Measurements from ENCODE around the gene RAB4B. TPM values are rescaled to one million over a fixed set of nuclear protein-coding genes. Genes with fewer than 3 reads are reported as not detected.
"Not testable (repeated sequence)": the region's sequence is repeated elsewhere in the genome, so short reads cannot be mapped to it uniquely, and the experiment has no call there.

RAB4B gene
- total RNA-seq, 1 donor from 2014 or later: 43.2 TPM

DNA sequence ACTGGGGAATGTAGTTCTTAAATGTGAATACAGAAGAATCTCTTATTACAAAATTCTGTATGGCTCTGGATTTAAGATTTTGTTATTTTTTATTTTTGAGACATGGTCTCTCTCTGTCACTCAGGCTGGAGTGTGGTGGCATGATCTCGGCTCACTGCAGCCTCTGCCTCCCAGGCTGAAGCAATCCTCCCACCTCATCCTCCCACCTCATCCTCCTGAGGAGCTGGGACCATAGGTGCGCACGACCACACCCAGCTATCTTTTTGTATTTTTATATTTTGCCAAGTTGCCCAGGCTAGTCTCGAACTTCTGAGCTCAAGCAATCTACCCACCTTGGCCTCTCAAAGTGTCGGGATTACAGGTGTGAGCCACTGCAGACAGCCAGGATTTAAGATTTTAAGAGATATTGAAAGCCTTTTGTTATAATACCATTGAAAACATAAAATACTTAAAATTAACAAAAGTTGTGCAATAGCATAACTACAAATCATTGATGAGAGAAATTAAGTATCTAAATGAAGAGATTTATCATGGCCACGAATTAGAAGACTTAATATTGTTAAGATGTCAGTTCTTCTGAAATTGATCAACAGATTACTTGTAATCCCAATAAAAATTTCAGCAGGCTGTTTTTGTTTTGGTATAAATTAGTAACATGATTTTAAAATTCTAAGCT is 58.8 kb downstream of the RAB4B start:
- peaks cover 4% of the 10 kb centered on the region for H3K27me3 Mint-ChIP-seq (ENCODE audit: unreplicated experiment)
- DNase-seq: no peak
- no peaks in the 10 kb centered on the region for H3K9me3 Mint-ChIP-seq (ENCODE audit: unreplicated experiment)
- no peaks in the 10 kb centered on the region for H3K4me1 Mint-ChIP-seq (ENCODE audit: low read depth, unreplicated experiment)
- H3K36me3 Mint-ChIP-seq (ENCODE audit: unreplicated experiment): no peaks in the 10 kb centered on the region
- TF ChIP-seq, protein P1, sequence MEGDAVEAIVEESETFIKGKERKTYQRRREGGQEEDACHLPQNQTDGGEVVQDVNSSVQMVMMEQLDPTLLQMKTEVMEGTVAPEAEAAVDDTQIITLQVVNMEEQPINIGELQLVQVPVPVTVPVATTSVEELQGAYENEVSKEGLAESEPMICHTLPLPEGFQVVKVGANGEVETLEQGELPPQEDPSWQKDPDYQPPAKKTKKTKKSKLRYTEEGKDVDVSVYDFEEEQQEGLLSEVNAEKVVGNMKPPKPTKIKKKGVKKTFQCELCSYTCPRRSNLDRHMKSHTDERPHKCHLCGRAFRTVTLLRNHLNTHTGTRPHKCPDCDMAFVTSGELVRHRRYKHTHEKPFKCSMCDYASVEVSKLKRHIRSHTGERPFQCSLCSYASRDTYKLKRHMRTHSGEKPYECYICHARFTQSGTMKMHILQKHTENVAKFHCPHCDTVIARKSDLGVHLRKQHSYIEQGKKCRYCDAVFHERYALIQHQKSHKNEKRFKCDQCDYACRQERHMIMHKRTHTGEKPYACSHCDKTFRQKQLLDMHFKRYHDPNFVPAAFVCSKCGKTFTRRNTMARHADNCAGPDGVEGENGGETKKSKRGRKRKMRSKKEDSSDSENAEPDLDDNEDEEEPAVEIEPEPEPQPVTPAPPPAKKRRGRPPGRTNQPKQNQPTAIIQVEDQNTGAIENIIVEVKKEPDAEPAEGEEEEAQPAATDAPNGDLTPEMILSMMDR (IDR thresholded peaks at IDR 0.05; ENCODE audit: partially characterized antibody, unreplicated experiment): no peak
- no peak overlapping the region for H3K27ac Mint-ChIP-seq (ENCODE audit: unreplicated experiment)
- no peak overlapping the region for H3K4me3 Mint-ChIP-seq (ENCODE audit: unreplicated experiment)

DNA sequence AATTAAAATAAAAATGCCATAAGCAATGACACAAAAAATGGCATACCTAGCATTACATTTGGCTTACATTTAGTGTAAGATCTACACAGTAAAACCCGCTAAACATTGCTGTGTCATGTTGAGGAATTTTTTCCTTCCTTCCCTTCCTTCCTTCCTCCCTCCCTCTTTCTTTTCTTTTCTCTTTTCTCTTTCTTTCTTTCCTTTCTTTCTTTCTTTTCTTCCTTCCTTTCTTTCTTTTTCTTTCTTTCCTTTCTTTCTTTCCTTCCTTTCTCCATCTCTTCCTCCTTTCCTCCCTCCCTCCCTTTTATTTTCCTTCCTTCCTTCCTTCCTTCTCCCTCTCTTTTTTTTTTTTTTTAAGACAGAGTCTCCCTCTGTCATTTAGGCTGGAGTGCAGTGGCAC is 60.4 kb downstream of the RAB4B start:
- H3K9me3 Mint-ChIP-seq (ENCODE audit: unreplicated experiment); H3K4me1 Mint-ChIP-seq (ENCODE audit: low read depth, unreplicated experiment); H3K36me3 Mint-ChIP-seq (ENCODE audit: unreplicated experiment); H3K4me3 Mint-ChIP-seq (ENCODE audit: unreplicated experiment); DNase-seq; H3K27me3 Mint-ChIP-seq (ENCODE audit: unreplicated experiment); H3K27ac Mint-ChIP-seq (ENCODE audit: unreplicated experiment): not testable (repeated sequence)

DNA sequence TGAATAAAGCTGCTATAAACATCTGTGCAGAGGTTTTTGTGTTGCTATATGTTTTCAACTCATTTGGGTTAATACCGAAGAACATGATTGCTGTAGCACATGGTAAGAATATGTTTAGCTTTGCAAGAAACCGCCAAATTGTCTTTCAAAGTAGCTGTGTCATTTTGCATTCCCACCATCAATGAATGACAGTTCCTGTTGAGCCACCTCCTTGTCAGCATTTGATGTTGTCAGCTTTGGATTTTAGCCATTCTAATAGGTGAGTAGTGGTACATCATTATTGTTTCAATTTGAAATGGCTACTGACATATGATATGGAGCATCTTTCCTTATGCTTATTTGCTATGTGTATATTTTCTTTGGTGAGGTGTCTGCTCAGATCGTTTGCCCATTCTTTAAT is 64.0 kb downstream of the RAB4B start:
- not testable (repeated sequence) for H3K9me3 Mint-ChIP-seq (ENCODE audit: unreplicated experiment); H3K27ac Mint-ChIP-seq (ENCODE audit: unreplicated experiment); H3K36me3 Mint-ChIP-seq (ENCODE audit: unreplicated experiment); DNase-seq; H3K27me3 Mint-ChIP-seq (ENCODE audit: unreplicated experiment); H3K4me3 Mint-ChIP-seq (ENCODE audit: unreplicated experiment); H3K4me1 Mint-ChIP-seq (ENCODE audit: low read depth, unreplicated experiment)

DNA sequence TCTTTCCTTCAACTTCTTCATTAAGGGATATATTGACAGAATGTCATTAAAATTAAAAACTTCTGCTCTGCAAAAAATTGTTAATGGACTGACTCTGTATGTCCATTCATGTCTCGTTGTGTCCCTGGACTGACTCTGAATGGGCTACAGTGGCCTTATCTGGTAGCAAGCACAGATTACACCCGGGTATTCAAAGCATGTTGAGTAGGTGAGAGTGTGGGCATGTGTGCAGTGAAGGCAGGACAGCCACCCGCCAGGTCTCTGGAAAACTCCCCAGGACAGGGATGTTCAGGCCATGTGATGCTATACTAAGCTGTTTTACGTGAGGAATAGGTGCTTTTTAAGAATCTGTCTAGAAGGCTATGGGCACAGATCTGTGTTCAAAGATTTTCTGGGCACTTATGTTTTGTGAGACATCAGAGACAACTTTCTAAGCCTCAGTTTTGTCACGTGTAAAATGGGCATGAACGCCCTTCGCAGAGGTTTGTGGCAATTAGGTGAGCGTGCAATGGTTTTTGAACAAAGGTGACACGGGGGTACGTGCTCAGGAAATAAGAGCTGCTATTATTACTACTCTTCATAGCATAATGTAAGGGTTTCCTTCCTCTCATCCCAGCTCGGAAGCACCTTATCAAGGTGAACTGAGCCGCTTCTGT is 65.1 kb downstream of the RAB4B start:
- not testable (repeated sequence) for H3K27me3 Mint-ChIP-seq (ENCODE audit: unreplicated experiment); H3K9me3 Mint-ChIP-seq (ENCODE audit: unreplicated experiment); H3K4me1 Mint-ChIP-seq (ENCODE audit: low read depth, unreplicated experiment); H3K36me3 Mint-ChIP-seq (ENCODE audit: unreplicated experiment); H3K27ac Mint-ChIP-seq (ENCODE audit: unreplicated experiment); DNase-seq
- peak overlapping the region; percentile 46 for H3K4me3 Mint-ChIP-seq (ENCODE audit: unreplicated experiment)

DNA sequence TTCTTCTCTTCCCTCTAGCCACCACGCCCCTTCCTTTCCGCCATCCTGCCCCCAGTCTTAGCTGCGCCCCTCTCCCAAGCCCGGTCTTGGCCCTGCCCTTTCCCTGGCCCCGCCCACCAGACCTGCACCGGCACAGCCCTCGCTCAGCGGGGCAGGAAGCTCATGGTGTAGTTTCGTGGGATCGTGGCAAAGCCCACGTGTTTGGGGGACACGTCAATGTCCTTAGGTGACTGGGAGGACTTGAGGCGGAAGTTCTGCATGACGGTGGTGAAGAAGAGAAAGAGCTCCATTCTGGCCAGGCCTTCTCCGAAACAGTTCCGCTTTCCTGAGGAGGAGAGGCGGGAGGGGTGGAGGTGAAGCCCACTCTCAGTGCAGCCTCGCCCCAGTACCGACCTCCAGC is 65.6 kb downstream of the RAB4B start:
- DNase-seq; H3K9me3 Mint-ChIP-seq (ENCODE audit: unreplicated experiment); H3K36me3 Mint-ChIP-seq (ENCODE audit: unreplicated experiment); H3K4me1 Mint-ChIP-seq (ENCODE audit: low read depth, unreplicated experiment); H3K27ac Mint-ChIP-seq (ENCODE audit: unreplicated experiment); H3K4me3 Mint-ChIP-seq (ENCODE audit: unreplicated experiment): not testable (repeated sequence)
- H3K27me3 Mint-ChIP-seq (ENCODE audit: unreplicated experiment): peaks cover 11% of the 10 kb centered on the region

Other genes starting within 250 kb of the RAB4B start
- 170 TPM for gene SHKBP1, start 201.4 kb upstream of the RAB4B start, total RNA-seq (ENCODE audit: unreplicated experiment)
- gene LTBP4, start 176.9 kb upstream of the RAB4B start, total RNA-seq (ENCODE audit: unreplicated experiment): 169 TPM
- 250 TPM for gene NUMBL, start 87.6 kb upstream of the RAB4B start, total RNA-seq (ENCODE audit: unreplicated experiment)
- 49.9 TPM for gene COQ8B, start 61.4 kb upstream of the RAB4B start, total RNA-seq (ENCODE audit: unreplicated experiment)
- gene ITPKC, start 61.1 kb upstream of the RAB4B start, total RNA-seq (ENCODE audit: unreplicated experiment): 13.8 TPM
- gene ACTMAP, start 27.8 kb upstream of the RAB4B start, total RNA-seq (ENCODE audit: unreplicated experiment): 20.7 TPM
- gene SNRPA, start 27.0 kb upstream of the RAB4B start, total RNA-seq (ENCODE audit: unreplicated experiment): 70.3 TPM
- gene MIA, start 2.7 kb upstream of the RAB4B start, total RNA-seq (ENCODE audit: unreplicated experiment): not detected
- gene EGLN2, start 20.9 kb downstream of the RAB4B start, total RNA-seq (ENCODE audit: unreplicated experiment): 142 TPM
- gene CYP2A6, start 72.2 kb downstream of the RAB4B start, total RNA-seq (ENCODE audit: unreplicated experiment): not detected
- not detected for gene CYP2A7, start 104.0 kb downstream of the RAB4B start, total RNA-seq (ENCODE audit: unreplicated experiment)
- gene CYP2B6, start 213.0 kb downstream of the RAB4B start, total RNA-seq (ENCODE audit: unreplicated experiment): not detected